Astrocyte of the spinal cord (primary cell): ENCODE results near the gene FOXO1.

Experiments
- DNase-seq: peaks from one replicate; pipeline ENCODE4 v3.0.0; 2011; ENCODE audit warnings: low read depth, low spot score
- H3K4me3 ChIP-seq: 2 replicates; pipeline ENCODE4 v1.5.1; 2011; ENCODE audit warnings: low read depth, mild to moderate bottlenecking, low read length, moderate library complexity
- in situ Hi-C: cut with HindIII; loops from 2 replicates; pipeline ENCODE4 v1.10.0; 2017; ENCODE audit warnings: low sequenced_read_pairs
- TF ChIP-seq, protein P1 (sequence below): IDR thresholded peaks from 2 replicates; pipeline ENCODE4 v1.5.1; 2012; ENCODE audit warnings: low read depth, mild to moderate bottlenecking, low read length, inconsistent platforms

Gene FOXO1

GRCh38 chr13:40597735-40598365, 68.6 kb downstream of the FOXO1 start:
- TF ChIP-seq, protein P1, sequence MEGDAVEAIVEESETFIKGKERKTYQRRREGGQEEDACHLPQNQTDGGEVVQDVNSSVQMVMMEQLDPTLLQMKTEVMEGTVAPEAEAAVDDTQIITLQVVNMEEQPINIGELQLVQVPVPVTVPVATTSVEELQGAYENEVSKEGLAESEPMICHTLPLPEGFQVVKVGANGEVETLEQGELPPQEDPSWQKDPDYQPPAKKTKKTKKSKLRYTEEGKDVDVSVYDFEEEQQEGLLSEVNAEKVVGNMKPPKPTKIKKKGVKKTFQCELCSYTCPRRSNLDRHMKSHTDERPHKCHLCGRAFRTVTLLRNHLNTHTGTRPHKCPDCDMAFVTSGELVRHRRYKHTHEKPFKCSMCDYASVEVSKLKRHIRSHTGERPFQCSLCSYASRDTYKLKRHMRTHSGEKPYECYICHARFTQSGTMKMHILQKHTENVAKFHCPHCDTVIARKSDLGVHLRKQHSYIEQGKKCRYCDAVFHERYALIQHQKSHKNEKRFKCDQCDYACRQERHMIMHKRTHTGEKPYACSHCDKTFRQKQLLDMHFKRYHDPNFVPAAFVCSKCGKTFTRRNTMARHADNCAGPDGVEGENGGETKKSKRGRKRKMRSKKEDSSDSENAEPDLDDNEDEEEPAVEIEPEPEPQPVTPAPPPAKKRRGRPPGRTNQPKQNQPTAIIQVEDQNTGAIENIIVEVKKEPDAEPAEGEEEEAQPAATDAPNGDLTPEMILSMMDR, result no peak
- in situ Hi-C loops, result no loop called here
- DNase-seq, result no peak
- no peak overlapping the region for H3K4me3 ChIP-seq

DNA sequence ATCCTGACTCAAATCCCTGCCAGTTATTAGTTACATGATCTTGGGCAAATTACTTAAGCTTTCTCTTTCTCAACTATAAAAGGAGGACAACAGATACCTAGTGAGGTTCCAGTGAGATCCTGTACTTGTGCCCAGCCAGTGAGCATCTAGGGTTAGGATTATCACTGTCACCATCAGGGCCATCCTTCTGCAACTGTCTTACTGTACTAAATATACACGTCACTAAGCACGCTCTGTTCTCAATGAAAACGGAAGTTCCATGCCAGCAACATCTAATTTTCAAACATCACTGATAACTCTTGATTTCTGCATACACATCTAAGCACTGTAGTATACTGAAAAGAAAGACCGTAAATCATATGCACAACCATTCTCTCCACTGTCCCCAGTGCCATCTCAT, 70.0 kb downstream of the FOXO1 start:
- in situ Hi-C loops, result no loop called here
- no peak overlapping the region for H3K4me3 ChIP-seq
- DNase-seq, result no peak
- TF ChIP-seq, protein P1, result no peak

- in situ Hi-C loops, result no loop called here
- TF ChIP-seq, protein P1, result no peak
These were observed 70.7 kb downstream of the FOXO1 start for GRCh38 chr13:40595693-40596092.

DNA sequence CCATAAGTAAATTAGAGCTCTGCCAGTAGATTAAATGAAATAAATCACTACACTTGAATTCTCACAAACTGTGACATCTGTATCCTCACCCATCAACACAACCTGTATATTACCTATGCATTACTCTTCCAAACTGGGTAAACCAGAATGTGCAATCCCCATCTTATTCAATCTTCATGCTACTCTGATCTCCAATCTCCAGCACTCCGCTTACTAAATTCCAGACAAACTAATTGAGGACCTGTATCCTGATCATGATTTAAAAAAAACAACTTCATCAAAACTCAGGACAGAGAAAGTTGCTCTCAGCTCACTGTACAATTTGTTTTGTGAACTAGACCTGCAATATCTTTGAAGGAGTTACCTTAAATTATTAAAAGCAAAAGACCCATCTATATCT, 74.4 kb downstream of the FOXO1 start:
- H3K4me3 ChIP-seq, result no peak overlapping the region
- no peak for DNase-seq
- in situ Hi-C loops, result no loop called here
- TF ChIP-seq, protein P1, result no peak

More at GRCh38 chr13:40595693-40596092, 70.7 kb downstream of the FOXO1 start:
- no peak overlapping the region for H3K4me3 ChIP-seq
- no peak for DNase-seq

DNA sequence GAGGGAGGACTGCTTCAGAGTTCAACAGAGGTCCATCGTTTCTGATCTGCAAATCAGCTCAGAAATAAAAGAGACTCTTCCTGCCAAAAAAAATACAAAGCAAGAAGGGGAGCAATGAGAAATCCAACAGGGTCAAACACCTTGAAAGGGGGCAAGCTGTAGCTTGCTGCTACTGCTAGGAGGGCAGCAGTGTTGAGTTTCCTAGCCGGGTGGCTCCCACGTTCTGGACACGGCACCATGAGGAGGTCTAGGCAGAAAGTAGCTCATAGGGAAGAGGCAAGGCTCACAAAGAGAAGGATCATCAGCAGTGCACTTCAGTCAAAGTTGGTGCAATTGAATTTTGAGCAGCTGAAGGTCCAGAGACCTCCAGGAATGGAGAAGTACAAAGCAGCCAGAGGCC, 75.3 kb downstream of the FOXO1 start:
- TF ChIP-seq, protein P1, result no peak
- DNase-seq, result no peak
- in situ Hi-C loops, result no loop called here
- H3K4me3 ChIP-seq, result no peak overlapping the region

DNA sequence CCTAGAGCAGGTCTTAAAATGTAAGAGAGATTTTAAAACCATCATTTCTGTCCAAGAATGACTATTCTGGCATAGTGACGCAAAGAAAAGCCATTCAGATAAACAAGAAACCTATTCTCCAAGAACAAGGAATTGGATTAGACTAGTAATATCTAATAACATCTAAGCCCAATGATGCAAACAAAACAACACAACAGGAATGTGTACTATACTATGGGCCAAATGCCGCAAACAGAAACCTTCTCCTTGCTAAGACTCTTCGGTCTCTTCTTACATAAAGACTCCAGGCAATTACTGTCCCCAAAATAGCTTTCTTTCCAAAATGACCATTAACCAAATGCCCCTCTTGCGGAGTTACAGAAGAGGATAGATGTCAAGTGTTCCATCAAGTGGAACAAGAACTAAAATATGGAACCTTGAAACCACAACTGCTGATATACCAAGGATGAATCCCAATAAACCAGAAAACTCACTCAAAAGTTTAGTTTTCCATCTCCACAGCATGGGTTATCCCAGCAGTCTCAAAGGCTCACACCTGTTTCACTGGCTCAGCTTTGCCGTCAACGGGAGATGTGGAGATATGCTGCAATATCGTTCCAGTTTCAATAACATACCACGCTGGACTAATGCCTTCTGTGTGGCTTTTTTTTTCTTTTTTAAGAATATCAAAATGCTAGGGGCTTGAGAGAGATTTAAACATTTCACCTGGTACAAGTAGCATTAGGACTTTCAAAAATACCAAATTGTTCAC, 76.2 kb downstream of the FOXO1 start:
- no peak overlapping the region for H3K4me3 ChIP-seq
- in situ Hi-C loops, result no loop called here
- DNase-seq, result no peak
- TF ChIP-seq, protein P1, result no peak
